HepG2 (cell line): Measurements from ENCODE around the gene SP6. TPM values are rescaled to one million over a fixed set of nuclear protein-coding genes. Genes with fewer than 3 reads are reported as not detected.

Experiments
- ATAC-seq: fragments of 200-7000 bp; cut with Tn5 transposase; 3 replicates; pipeline ENCODE4 v1.9.1; 2020; ENCODE audit warnings: mild to moderate bottlenecking, moderate library complexity
- BruUV-seq: library from RNA; stranded (reverse); fragments of 400-500 nt; replicated peaks from 2 replicates; lab custom pipeline; 2021; lab: Mats Ljungman, UMichigan
- CTCF ChIA-PET: fragments of 300-600 bp; formaldehyde crosslinking; extraction: SDS; loops from one replicate; lab custom pipeline; 2021; ENCODE audit warnings: low total read pairs, inconsistent platforms, low intra/inter-chr PET ratio; lab: Yijun Ruan, JAX
- POLR2A ChIA-PET: fragments of 350-600 bp; sonication (Branson Sonifier 250); formaldehyde crosslinking; loops from one replicate; lab custom pipeline; 2020; ENCODE audit warnings: antibody characterized with exemption, inconsistent platforms; lab: Yijun Ruan, JAX
- DNase-seq: peaks from one replicate; pipeline ENCODE4 v3.0.0-alpha.2; 2015; ENCODE audit warnings: low spot score
- FAIRE-seq: peaks from 3 replicates; lab custom pipeline; 2011; peaks lifted over from hg19 to GRCh38; lab: Jason Lieb, UNC
- H2AFZ ChIP-seq: one replicate; pipeline ENCODE4 v1.6.1; 2011; ENCODE audit warnings: low read length, inconsistent platforms
- H3K27ac ChIP-seq: fragments of 300-600 bp; 3 replicates; pipeline ENCODE4 v1.8.0; 2011; ENCODE audit warnings: mixed run types, mild to moderate bottlenecking, mixed read lengths, low read length, inconsistent platforms; ENCODE audit not compliant: insufficient read depth; ENCODE audit errors: extremely low read length
- H3K27me3 ChIP-seq, 2 experiments: fragments of 200-600 bp in 1 of 2; 2 replicates in 1 of 2; 3 replicates in 1 of 2; pipeline versions ENCODE4 v1.6.0 to v1.8.0; 2011; ENCODE audit warnings: low read length in 2 of 2, mild to moderate bottlenecking in 2 of 2, moderate library complexity in 2 of 2, inconsistent platforms in 1 of 2; ENCODE audit not compliant: insufficient read depth in 2 of 2, control insufficient read depth in 1 of 2
- H3K36me3 ChIP-seq, 2 experiments: fragments of 200-600 bp in 1 of 2; replicated peaks in 1 of 2; 2 replicates in 1 of 2; 3 replicates in 1 of 2; pipeline versions ENCODE4 v1.5.1 to v1.8.0; 2011; ENCODE audit warnings: low read length in 2 of 2, inconsistent platforms in 1 of 2; ENCODE audit not compliant: insufficient read depth in 2 of 2, control insufficient read depth in 1 of 2
- H3K4me1 ChIP-seq: 2 replicates; pipeline ENCODE4 v1.5.1; 2012; ENCODE audit warnings: low read length, inconsistent platforms; ENCODE audit not compliant: insufficient read depth
- H3K4me2 ChIP-seq: 2 replicates; pipeline ENCODE4 v1.6.0; 2011; ENCODE audit warnings: low read depth, low read length, inconsistent platforms
- H3K4me3 ChIP-seq, 3 experiments: fragments of 200-600 bp in 1 of 3; sonication (generic), shearing (Covaris generic) in 1 of 3; replicated peaks in 1 of 3; 2 replicates each; pipeline ENCODE4 v1.5.1; 2011 to 2016; ENCODE audit warnings: low read length in 3 of 3, inconsistent platforms in 2 of 3, low read depth in 2 of 3, mild to moderate bottlenecking in 2 of 3, control low read depth in 1 of 3, mixed read lengths in 1 of 3; ENCODE audit not compliant: insufficient read depth in 1 of 3
- H3K79me2 ChIP-seq: one replicate; pipeline ENCODE4 v1.6.1; 2011; ENCODE audit warnings: low read length, inconsistent platforms; ENCODE audit not compliant: insufficient read depth
- H3K9ac ChIP-seq: 2 replicates; pipeline ENCODE4 v1.6.0; 2011; ENCODE audit warnings: mild to moderate bottlenecking, low read depth, low read length, inconsistent platforms; ENCODE audit not compliant: insufficient read depth
- H3K9me3 ChIP-seq: 2 replicates; pipeline ENCODE4 v1.5.1; 2012; ENCODE audit warnings: mild to moderate bottlenecking, low read length
- H4K20me1 ChIP-seq: 2 replicates; pipeline ENCODE4 v1.6.0; 2011; ENCODE audit warnings: inconsistent platforms, mild to moderate bottlenecking, low read length, moderate library complexity; ENCODE audit not compliant: insufficient read depth
- ISX ChIP-seq: sonication (generic); formaldehyde crosslinking; conservative IDR thresholded peaks from 2 replicates; pipeline ENCODE4 v1.5.0; 2020; ENCODE audit warnings: missing genetic modification reagents
- MAFK ChIP-seq, 2 experiments: IDR thresholded peaks in 1 of 2; conservative IDR thresholded peaks in 1 of 2; 2 replicates each; pipeline ENCODE4 v1.6.1; 2011; ENCODE audit warnings: improper control_type of control experiment in 2 of 2, low read length in 2 of 2
- NFRKB ChIP-seq: fragments of 450-650 bp; IDR thresholded peaks from 2 replicates; pipeline ENCODE4 v1.6.1; 2017
- ONECUT2 ChIP-seq: sonication (generic); formaldehyde crosslinking; IDR thresholded peaks from 2 replicates; pipeline ENCODE4 v1.4.0; 2020; ENCODE audit warnings: missing genetic modification reagents
- REPIN1 ChIP-seq: sonication (generic); formaldehyde crosslinking; IDR thresholded peaks from 2 replicates; pipeline ENCODE4 v1.8.0; 2022; ENCODE audit warnings: missing genetic modification reagents, low read depth, mild to moderate bottlenecking, borderline replicate concordance
- TARDBP ChIP-seq: sonication (generic); formaldehyde crosslinking; IDR thresholded peaks from 2 replicates; pipeline ENCODE4 v1.8.0; 2022; ENCODE audit warnings: mild to moderate bottlenecking, missing genetic modification reagents
- ZBTB1 ChIP-seq: sonication (generic); formaldehyde crosslinking; IDR thresholded peaks from 2 replicates; pipeline ENCODE4 v1.4.0; 2020; ENCODE audit warnings: missing genetic modification reagents, borderline replicate concordance
- ZBTB38 ChIP-seq: sonication (generic); formaldehyde crosslinking; IDR thresholded peaks from 2 replicates; pipeline ENCODE4 v1.5.1; 2020; ENCODE audit warnings: mild to moderate bottlenecking, missing genetic modification reagents
- ZC3H13 ChIP-seq: sonication (generic); formaldehyde crosslinking; IDR thresholded peaks from 2 replicates; pipeline ENCODE4 v1.8.1; 2023; ENCODE audit warnings: mild to moderate bottlenecking, missing genetic modification reagents, moderate library complexity
- ZKSCAN1 ChIP-seq: fragments of 150-350 bp; IDR thresholded peaks from 2 replicates; pipeline ENCODE4 v1.6.1; 2014; ENCODE audit warnings: low read length
- ZNF143 ChIP-seq: sonication (generic); formaldehyde crosslinking; IDR thresholded peaks from 2 replicates; pipeline ENCODE4 v1.4.0; 2020; ENCODE audit warnings: missing genetic modification reagents
- ZNF3 ChIP-seq: IDR thresholded peaks from 2 replicates; pipeline ENCODE4 v1.7.0; 2017; ENCODE audit warnings: inconsistent platforms
- ZNF629 ChIP-seq: sonication (generic); formaldehyde crosslinking; conservative IDR thresholded peaks from 2 replicates; pipeline ENCODE4 v1.5.0; 2020; ENCODE audit warnings: missing genetic modification reagents
- ZNF75D ChIP-seq: sonication (generic); formaldehyde crosslinking; IDR thresholded peaks from 2 replicates; pipeline ENCODE4 v1.8.1; 2023; ENCODE audit warnings: missing genetic modification reagents, mild to moderate bottlenecking, borderline replicate concordance
- ZNF878 ChIP-seq: sonication (generic); formaldehyde crosslinking; IDR thresholded peaks from 2 replicates; pipeline ENCODE4 v1.8.1; 2023; ENCODE audit warnings: mild to moderate bottlenecking, missing genetic modification reagents, moderate library complexity
- WGBS: methylation state at CpG from one replicate; pipeline ENCODE4 v1.1.6; 2017; ENCODE audit warnings: low lambda C conversion rate; 5-methylcytosine and 5-hydroxymethylcytosine counted together
- in situ Hi-C: cut with HindIII; loops from 2 replicates; pipeline ENCODE4 v1.10.0; 2017; ENCODE audit warnings: low pct_unique_long_range_greater_than_20kb; ENCODE audit not compliant: extremely low pct_ligation_motif_present
- intact Hi-C: fragments of 100-400 bp; cut with micrococcal nuclease; formaldehyde crosslinking; loops from one replicate; pipeline ENCODE4 v1.10.0; 2022; ENCODE audit not compliant: unreplicated experiment
- polyA plus RNA-seq, 8 experiments: library from polyadenylated mRNA; depleted of rRNA in 3 of 8; stranded (reverse) in 7 of 8; unstranded in 1 of 8; fragments of >200 nt; fragmentation: Illumina TruSeq in 4 of 8; extraction: Trizol in 4 of 8; gene quantifications; 2 replicates each; pipeline versions ENCODE4 v1.2.1 to v1.2.3, GENCODE V29; 2011 to 2016; ENCODE audit warnings: low read depth in 4 of 8, missing spikeins in 1 of 8, mixed read lengths in 1 of 8; ENCODE audit not compliant: insufficient read depth in 1 of 8
- total RNA-seq, 5 experiments: library from RNA; depleted of rRNA; stranded (reverse); fragments of >200 nt; fragmentation: Illumina TruSeq; extraction: Trizol; gene quantifications; 2 replicates each; pipeline ENCODE4 v1.2.3, GENCODE V29; 2016; ENCODE audit warnings: low read depth in 1 of 5
- TF ChIP-seq, protein P1 (sequence below): sonication (generic); formaldehyde crosslinking; IDR thresholded peaks from 2 replicates; pipeline ENCODE4 v1.8.1; 2023; ENCODE audit warnings: mild to moderate bottlenecking, inconsistent platforms, moderate library complexity, missing genetic modification reagents, borderline replicate concordance

The SP6 gene
- total and polyA plus RNA-seq, 2 of the 13 experiments (the other 11 are each of a cell fraction or from before 2014, with no cell fraction given) = 0.07 TPM

GRCh38 chr17:47829870-47830269 is 21.1 kb downstream of the SP6 start:
- 86% methylated on average over 3 of the region's 3 CpGs for WGBS
- Histone ChIP-seq H3K9me3 (no peaks in the 10 kb centered on the region), H3K79me2 (peaks cover 20% of the 10 kb centered on the region), H2AFZ (no peak overlapping the region), H4K20me1 (no peaks in the 10 kb centered on the region), H3K4me3 (peak overlapping the region; percentile 81 to 97 (median 82); a peak in 4 of 6 replicates), H3K27me3 (peaks cover 0 to 5% of the 10 kb centered on the region in 2 experiments; a peak in 1 of 5 replicates), H3K36me3 (peaks cover 20 to 30% of the 10 kb centered on the region in 2 experiments), H3K27ac (peak overlapping the region; percentile 69), H3K4me1 (peaks cover 23% of the 10 kb centered on the region), H3K4me2 (peak overlapping the region; percentile 99), H3K9ac (peak overlapping the region; percentile 86)
- ATAC-seq (no peak), FAIRE-seq (no peak), DNase-seq (no peak)
- POLR2A ChIA-PET = interaction anchor here (1.8 kb wide), 2 partner anchors 11 to 66 kb away, joined by 44 to 48 read pairs; partner anchors contain the start of genes SCRN2 and SP2
- intact Hi-C loops = no loop called here
- in situ Hi-C loops = no loop called here
- CTCF ChIA-PET = no interaction called here
- BruUV-seq = no TSS peak
- peak; percentile 51 to 60; a peak in 2 of 4 replicates for TF ChIP-seq MAFK (conservative IDR thresholded peaks at IDR 0.05 in 1 of 2, IDR thresholded peaks at IDR 0.05 in 1 of 2; ENCODE audit: low read length in 2 of 2)
- no peak for TF ChIP-seq ZNF143

DNA sequence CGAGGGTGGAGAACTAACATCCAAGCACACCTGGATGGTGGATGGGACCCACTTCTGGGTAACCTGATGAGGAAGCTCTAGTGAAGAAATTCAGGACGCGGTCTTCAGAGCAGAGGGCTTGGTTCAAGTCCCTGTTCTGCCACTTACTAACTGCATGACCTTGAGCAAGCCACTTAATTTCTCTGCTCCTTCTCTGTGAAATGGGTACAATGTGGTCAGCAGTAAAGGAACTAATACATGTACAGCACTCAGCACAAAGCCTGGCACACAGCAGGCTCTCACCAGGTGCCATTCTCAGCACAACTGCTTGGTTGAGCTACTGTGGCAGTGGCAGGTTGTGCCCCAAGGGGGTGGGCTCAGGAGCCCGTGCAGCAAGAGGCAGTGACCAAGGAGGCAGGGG is 27.4 kb downstream of the SP6 start:
- ATAC-seq (no peak), DNase-seq (no peak), FAIRE-seq (no peak)
- BruUV-seq = TSS peak; percentile 52
- Histone ChIP-seq H3K36me3 (peaks cover 24 to 41% of the 10 kb centered on the region in 2 experiments), H3K79me2 (no peaks in the 10 kb centered on the region), H3K9me3 (no peaks in the 10 kb centered on the region), H3K4me2 (no peak overlapping the region), H3K9ac (no peak overlapping the region), H3K4me1 (peaks cover 19% of the 10 kb centered on the region), H4K20me1 (no peaks in the 10 kb centered on the region), H3K27me3 (no peaks in the 10 kb centered on the region; a peak in 1 of 5 replicates), H3K27ac (no peak overlapping the region), H3K4me3 (no peak overlapping the region), H2AFZ (no peak overlapping the region)
- ChIA-PET POLR2A (interaction anchor here (2.5 kb wide), 1 partner anchor 7 kb away, joined by 58 read pairs; the partner anchor contains the start of genes LRRC46 and MRPL10), CTCF (no interaction called here)
- TF ChIP-seq ZNF3 (CRISPR knock-in tag) = no peak
- no peak for TF ChIP-seq TARDBP (CRISPR knock-in tag)
- no peak for TF ChIP-seq ZNF75D (CRISPR knock-in tag)
- TF ChIP-seq ZC3H13 (CRISPR knock-in tag) = 0 out of 2 replicates have a peak, but pooled peaks have one; percentile 46
- no peak for TF ChIP-seq ZNF878 (CRISPR knock-in tag)
- TF ChIP-seq REPIN1 (CRISPR knock-in tag) = no peak
- no peak for TF ChIP-seq ONECUT2
- peak; percentile 76 for TF ChIP-seq ZNF629 (CRISPR knock-in tag)
- TF ChIP-seq ISX (CRISPR knock-in tag) = no peak
- TF ChIP-seq, protein P1, sequence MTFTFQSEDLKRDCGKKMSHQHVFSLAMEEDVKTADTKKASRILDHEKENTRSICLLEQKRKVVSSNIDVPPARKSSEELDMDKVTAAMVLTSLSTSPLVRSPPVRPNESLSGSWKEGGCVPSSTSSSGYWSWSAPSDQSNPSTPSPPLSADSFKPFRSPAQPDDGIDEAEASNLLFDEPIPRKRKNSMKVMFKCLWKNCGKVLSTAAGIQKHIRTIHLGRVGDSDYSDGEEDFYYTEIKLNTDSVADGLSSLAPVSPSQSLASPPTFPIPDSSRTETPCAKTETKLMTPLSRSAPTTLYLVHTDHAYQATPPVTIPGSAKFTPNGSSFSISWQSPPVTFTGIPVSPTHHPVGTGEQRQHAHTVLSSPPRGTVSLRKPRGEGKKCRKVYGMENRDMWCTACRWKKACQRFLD (CRISPR knock-in tag) = no peak
- TF ChIP-seq ZBTB1 (CRISPR knock-in tag) = no peak
- no peak for TF ChIP-seq ZKSCAN1
- no peak for TF ChIP-seq NFRKB
- TF ChIP-seq ZBTB38 (CRISPR knock-in tag) = no peak
- 93% methylated on average over 4 of the region's 4 CpGs for WGBS
- in situ Hi-C loops = no loop called here
- intact Hi-C loops = no loop called here
